ENCODE data around the gene AP1G2. TPM values are rescaled to one million over a fixed set of nuclear protein-coding genes. Genes with fewer than 3 reads are reported as not detected.
A peak's percentile ranks its signal among the peaks of the same experiment; 100 is the strongest.

AP1G2 gene
- total and polyA plus RNA-seq, 2 of the 13 experiments (the other 11 are each of a cell fraction or from before 2014, with no cell fraction given) = 96.9 to 611 TPM

DNA sequence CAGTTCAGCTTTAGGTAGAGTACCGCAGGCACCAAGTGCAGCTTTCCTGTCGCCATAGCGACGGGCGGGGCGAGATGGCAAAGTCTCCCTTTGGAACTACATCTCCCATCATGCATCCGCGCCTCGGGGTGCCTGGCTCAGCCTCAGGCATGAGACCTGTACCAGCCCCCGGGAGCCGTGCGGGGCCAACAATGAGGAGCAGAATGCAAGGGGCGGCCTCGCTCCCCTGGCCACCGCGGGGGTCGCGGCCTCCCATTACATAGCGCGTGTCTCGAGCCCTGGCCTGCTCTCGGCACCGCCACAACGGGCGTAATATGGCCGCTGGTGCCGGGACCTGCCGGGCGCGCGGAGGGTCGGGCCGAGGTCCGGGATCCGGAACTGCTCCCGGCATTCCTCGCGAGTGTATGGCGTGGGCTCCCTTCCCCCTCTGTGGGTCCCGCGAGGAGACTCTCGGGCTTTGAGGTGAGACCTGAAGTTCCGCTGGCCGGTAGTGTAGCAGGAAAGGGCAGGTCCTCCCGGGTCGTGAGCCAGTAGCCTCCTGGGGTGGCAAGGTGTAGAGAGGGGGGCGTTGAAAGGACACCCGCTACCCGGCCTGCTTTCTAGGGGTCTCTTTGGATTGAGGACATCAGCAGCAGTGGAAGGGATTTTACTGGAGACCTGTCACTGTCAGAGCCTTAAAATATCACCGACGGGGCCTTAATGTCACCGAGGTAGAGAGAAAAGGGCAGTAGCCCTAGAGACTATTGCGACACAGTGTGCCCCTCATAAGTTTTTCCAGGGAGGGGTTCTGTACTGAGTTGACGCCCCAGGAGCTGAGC lies 11.5 kb downstream of the AP1G2 start, which contains the start of gene THTPA (continued):
- TF ChIP-seq, protein P1, sequence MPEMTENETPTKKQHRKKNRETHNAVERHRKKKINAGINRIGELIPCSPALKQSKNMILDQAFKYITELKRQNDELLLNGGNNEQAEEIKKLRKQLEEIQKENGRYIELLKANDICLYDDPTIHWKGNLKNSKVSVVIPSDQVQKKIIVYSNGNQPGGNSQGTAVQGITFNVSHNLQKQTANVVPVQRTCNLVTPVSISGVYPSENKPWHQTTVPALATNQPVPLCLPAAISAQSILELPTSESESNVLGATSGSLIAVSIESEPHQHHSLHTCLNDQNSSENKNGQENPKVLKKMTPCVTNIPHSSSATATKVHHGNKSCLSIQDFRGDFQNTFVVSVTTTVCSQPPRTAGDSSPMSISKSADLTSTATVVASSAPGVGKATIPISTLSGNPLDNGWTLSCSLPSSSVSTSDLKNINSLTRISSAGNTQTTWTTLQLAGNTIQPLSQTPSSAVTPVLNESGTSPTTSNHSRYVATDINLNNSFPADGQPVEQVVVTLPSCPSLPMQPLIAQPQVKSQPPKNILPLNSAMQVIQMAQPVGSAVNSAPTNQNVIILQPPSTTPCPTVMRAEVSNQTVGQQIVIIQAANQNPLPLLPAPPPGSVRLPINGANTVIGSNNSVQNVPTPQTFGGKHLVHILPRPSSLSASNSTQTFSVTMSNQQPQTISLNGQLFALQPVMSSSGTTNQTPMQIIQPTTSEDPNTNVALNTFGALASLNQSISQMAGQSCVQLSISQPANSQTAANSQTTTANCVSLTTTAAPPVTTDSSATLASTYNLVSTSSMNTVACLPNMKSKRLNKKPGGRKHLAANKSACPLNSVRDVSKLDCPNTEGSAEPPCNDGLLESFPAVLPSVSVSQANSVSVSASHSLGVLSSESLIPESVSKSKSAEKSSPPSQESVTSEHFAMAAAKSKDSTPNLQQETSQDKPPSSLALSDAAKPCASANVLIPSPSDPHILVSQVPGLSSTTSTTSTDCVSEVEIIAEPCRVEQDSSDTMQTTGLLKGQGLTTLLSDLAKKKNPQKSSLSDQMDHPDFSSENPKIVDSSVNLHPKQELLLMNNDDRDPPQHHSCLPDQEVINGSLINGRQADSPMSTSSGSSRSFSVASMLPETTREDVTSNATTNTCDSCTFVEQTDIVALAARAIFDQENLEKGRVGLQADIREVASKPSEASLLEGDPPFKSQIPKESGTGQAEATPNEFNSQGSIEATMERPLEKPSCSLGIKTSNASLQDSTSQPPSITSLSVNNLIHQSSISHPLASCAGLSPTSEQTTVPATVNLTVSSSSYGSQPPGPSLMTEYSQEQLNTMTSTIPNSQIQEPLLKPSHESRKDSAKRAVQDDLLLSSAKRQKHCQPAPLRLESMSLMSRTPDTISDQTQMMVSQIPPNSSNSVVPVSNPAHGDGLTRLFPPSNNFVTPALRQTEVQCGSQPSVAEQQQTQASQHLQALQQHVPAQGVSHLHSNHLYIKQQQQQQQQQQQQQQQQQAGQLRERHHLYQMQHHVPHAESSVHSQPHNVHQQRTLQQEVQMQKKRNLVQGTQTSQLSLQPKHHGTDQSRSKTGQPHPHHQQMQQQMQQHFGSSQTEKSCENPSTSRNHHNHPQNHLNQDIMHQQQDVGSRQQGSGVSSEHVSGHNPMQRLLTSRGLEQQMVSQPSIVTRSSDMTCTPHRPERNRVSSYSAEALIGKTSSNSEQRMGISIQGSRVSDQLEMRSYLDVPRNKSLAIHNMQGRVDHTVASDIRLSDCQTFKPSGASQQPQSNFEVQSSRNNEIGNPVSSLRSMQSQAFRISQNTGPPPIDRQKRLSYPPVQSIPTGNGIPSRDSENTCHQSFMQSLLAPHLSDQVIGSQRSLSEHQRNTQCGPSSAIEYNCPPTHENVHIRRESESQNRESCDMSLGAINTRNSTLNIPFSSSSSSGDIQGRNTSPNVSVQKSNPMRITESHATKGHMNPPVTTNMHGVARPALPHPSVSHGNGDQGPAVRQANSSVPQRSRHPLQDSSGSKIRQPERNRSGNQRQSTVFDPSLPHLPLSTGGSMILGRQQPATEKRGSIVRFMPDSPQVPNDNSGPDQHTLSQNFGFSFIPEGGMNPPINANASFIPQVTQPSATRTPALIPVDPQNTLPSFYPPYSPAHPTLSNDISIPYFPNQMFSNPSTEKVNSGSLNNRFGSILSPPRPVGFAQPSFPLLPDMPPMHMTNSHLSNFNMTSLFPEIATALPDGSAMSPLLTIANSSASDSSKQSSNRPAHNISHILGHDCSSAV (CRISPR knock-in tag; IDR thresholded peaks at IDR 0.05; ENCODE audit: borderline replicate concordance) = peak; percentile 97
- TF ChIP-seq, protein P2, sequence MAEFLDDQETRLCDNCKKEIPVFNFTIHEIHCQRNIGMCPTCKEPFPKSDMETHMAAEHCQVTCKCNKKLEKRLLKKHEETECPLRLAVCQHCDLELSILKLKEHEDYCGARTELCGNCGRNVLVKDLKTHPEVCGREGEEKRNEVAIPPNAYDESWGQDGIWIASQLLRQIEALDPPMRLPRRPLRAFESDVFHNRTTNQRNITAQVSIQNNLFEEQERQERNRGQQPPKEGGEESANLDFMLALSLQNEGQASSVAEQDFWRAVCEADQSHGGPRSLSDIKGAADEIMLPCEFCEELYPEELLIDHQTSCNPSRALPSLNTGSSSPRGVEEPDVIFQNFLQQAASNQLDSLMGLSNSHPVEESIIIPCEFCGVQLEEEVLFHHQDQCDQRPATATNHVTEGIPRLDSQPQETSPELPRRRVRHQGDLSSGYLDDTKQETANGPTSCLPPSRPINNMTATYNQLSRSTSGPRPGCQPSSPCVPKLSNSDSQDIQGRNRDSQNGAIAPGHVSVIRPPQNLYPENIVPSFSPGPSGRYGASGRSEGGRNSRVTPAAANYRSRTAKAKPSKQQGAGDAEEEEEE (CRISPR knock-in tag; IDR thresholded peaks at IDR 0.05; ENCODE audit: borderline replicate concordance) = peak; percentile 79; the same call in 1 of the 2 replicates
- TF ChIP-seq, protein P3, sequence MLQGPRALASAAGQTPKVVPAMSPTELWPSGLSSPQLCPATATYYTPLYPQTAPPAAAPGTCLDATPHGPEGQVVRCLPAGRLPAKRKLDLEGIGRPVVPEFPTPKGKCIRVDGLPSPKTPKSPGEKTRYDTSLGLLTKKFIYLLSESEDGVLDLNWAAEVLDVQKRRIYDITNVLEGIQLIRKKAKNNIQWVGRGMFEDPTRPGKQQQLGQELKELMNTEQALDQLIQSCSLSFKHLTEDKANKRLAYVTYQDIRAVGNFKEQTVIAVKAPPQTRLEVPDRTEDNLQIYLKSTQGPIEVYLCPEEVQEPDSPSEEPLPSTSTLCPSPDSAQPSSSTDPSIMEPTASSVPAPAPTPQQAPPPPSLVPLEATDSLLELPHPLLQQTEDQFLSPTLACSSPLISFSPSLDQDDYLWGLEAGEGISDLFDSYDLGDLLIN (CRISPR knock-in tag; IDR thresholded peaks at IDR 0.05; ENCODE audit: borderline replicate concordance) = peak; percentile 98
- TF ChIP-seq, protein P4, sequence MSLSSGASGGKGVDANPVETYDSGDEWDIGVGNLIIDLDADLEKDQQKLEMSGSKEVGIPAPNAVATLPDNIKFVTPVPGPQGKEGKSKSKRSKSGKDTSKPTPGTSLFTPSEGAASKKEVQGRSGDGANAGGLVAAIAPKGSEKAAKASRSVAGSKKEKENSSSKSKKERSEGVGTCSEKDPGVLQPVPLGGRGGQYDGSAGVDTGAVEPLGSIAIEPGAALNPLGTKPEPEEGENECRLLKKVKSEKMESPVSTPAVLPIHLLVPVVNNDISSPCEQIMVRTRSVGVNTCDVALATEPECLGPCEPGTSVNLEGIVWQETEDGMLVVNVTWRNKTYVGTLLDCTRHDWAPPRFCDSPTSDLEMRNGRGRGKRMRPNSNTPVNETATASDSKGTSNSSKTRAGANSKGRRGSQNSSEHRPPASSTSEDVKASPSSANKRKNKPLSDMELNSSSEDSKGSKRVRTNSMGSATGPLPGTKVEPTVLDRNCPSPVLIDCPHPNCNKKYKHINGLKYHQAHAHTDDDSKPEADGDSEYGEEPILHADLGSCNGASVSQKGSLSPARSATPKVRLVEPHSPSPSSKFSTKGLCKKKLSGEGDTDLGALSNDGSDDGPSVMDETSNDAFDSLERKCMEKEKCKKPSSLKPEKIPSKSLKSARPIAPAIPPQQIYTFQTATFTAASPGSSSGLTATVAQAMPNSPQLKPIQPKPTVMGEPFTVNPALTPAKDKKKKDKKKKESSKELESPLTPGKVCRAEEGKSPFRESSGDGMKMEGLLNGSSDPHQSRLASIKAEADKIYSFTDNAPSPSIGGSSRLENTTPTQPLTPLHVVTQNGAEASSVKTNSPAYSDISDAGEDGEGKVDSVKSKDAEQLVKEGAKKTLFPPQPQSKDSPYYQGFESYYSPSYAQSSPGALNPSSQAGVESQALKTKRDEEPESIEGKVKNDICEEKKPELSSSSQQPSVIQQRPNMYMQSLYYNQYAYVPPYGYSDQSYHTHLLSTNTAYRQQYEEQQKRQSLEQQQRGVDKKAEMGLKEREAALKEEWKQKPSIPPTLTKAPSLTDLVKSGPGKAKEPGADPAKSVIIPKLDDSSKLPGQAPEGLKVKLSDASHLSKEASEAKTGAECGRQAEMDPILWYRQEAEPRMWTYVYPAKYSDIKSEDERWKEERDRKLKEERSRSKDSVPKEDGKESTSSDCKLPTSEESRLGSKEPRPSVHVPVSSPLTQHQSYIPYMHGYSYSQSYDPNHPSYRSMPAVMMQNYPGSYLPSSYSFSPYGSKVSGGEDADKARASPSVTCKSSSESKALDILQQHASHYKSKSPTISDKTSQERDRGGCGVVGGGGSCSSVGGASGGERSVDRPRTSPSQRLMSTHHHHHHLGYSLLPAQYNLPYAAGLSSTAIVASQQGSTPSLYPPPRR (CRISPR knock-in tag; IDR thresholded peaks at IDR 0.05; ENCODE audit: borderline replicate concordance) = peak; percentile 86; the same call in 1 of the 2 replicates
- peak; percentile 98 for TF ChIP-seq POLR2G (IDR thresholded peaks at IDR 0.05; ENCODE audit: low read depth, low read length)
- TF ChIP-seq ARNT2 (CRISPR knock-in tag; IDR thresholded peaks at IDR 0.05; ENCODE audit: low read depth) = peak; percentile 99
- no peak for TF ChIP-seq FOXK2 (IDR thresholded peaks at IDR 0.05)
- TF ChIP-seq STAT5B (CRISPR knock-in tag; IDR thresholded peaks at IDR 0.05) = no peak
- TF ChIP-seq TOPORS (CRISPR knock-in tag; IDR thresholded peaks at IDR 0.05) = peak; percentile 99
- peak; percentile 96; the same call in 1 of the 2 replicates for TF ChIP-seq ZNF256 (CRISPR knock-in tag; conservative IDR thresholded peaks at IDR 0.05)
- TF ChIP-seq SRF (IDR thresholded peaks at IDR 0.05; ENCODE audit: low read depth, low read length) = no peak; the same call in 1 of the 2 replicates
